Prostate gland (tissue), 2 donors: Measurements from ENCODE around the gene NCF2. TPM values are rescaled to one million over a fixed set of nuclear protein-coding genes. Genes with fewer than 3 reads are reported as not detected.

ENCODE experiments used
- DNase-seq: peaks from one replicate; pipeline ENCODE4 v3.0.0-alpha.2; 2019; ENCODE audit warnings: low spot score
- H3K27ac ChIP-seq, 2 donors: fragments of 200-600 bp; sonication (generic); 2 replicates each; pipeline ENCODE4 v1.5.1; 2017 to 2019
- H3K27me3 ChIP-seq: fragments of 200-600 bp; sonication (generic); replicated peaks from 2 replicates; pipeline ENCODE4 v1.5.1; 2019; ENCODE audit not compliant: insufficient read depth
- H3K36me3 ChIP-seq, 2 donors: fragments of 200-600 bp; sonication (generic); 1 replicate in 1 of 2; 2 replicates in 1 of 2; pipeline versions ENCODE4 v1.5.1 to v1.8.1; 2017 to 2019
- H3K4me1 ChIP-seq: fragments of 200-600 bp; sonication (generic); replicated peaks from 2 replicates; pipeline ENCODE4 v1.5.1; 2019
- H3K4me3 ChIP-seq, 2 donors: fragments of 200-600 bp; sonication (generic); 2 replicates each; pipeline ENCODE4 v1.5.1; 2017 to 2019
- H3K9me3 ChIP-seq: fragments of 200-600 bp; sonication (generic); 2 replicates; pipeline ENCODE4 v1.5.1; 2017
- CTCF ChIP-seq, 4 experiments: fragments of 200-600 bp in 2 of 4; fragments of 450-650 bp in 2 of 4; sonication (generic) in 2 of 4; IDR thresholded peaks; 1 replicate in 3 of 4; 2 replicates in 1 of 4; pipeline ENCODE4 v1.5.1; 2016 to 2019; ENCODE audit warnings: antibody characterized with exemption in 4 of 4, mild to moderate bottlenecking in 2 of 4, moderate library complexity in 2 of 4
- POLR2A ChIP-seq: fragments of 450-650 bp; IDR thresholded peaks from one replicate; pipeline ENCODE4 v1.6.1; 2016; ENCODE audit warnings: antibody characterized with exemption, mild to moderate bottlenecking
- POLR2AphosphoS5 ChIP-seq: sonication (generic); formaldehyde crosslinking; IDR thresholded peaks from one replicate; pipeline ENCODE4 v1.6.1; 2017; ENCODE audit warnings: antibody characterized with exemption
- WGBS: methylation state at CpG from one replicate; pipeline ENCODE4 v1.1.5; 2018; 5-methylcytosine and 5-hydroxymethylcytosine counted together
- intact Hi-C: fragments of 100-400 bp; cut with DNase I; formaldehyde crosslinking; loops from one replicate; pipeline ENCODE4 v1.14.2; 2022
- total RNA-seq, 2 donors: library from RNA; depleted of rRNA; stranded (reverse); fragments of >200 nt; gene quantifications; one replicate each; pipeline ENCODE4 v1.1.0, GENCODE V29; 2016

NCF2 gene
- total RNA-seq, 2 donors from 2014 or later, result 2.1 to 5.6 TPM

- H3K4me3 ChIP-seq, result no peak overlapping the region
- no peak overlapping the region for H3K27ac ChIP-seq
- no peaks in the 10 kb centered on the region for H3K9me3 ChIP-seq
- no peaks in the 10 kb centered on the region for H3K36me3 ChIP-seq
- no peaks in the 10 kb centered on the region for H3K4me1 ChIP-seq
- intact Hi-C loops, result no loop called here
- TF ChIP-seq POLR2A, result no peak
- no peak for TF ChIP-seq CTCF (IDR thresholded peaks at IDR 0.05)
- no peak for TF ChIP-seq POLR2AphosphoS5
- H3K27me3 ChIP-seq, result no peaks in the 10 kb centered on the region
- DNase-seq, result no peak
- WGBS, result 76% methylated on average over 5 of the region's 5 CpGs
Measured at GRCh38 chr1:183553331-183553730, 36.9 kb downstream of the NCF2 start.

- no peak for TF ChIP-seq CTCF (IDR thresholded peaks at IDR 0.05)
- no peak for TF ChIP-seq POLR2AphosphoS5
- no peak for TF ChIP-seq POLR2A
- Histone ChIP-seq H3K27ac (no peak overlapping the region), H3K36me3 (no peaks in the 10 kb centered on the region), H3K9me3 (no peaks in the 10 kb centered on the region), H3K27me3 (no peaks in the 10 kb centered on the region), H3K4me1 (no peaks in the 10 kb centered on the region), H3K4me3 (no peak overlapping the region)
- 92% methylated on average over 6 of the region's 6 CpGs for WGBS
- DNase-seq, result no peak
- intact Hi-C loops, result no loop called here
Measured at GRCh38 chr1:183552891-183553290, 37.4 kb downstream of the NCF2 start.

GRCh38 chr1:183552441-183552840 lies 37.8 kb downstream of the NCF2 start:
- TF ChIP-seq CTCF (IDR thresholded peaks at IDR 0.05) (no peak), POLR2AphosphoS5 (no peak), POLR2A (no peak)
- no peaks in the 10 kb centered on the region for H3K27me3 ChIP-seq
- H3K4me1 ChIP-seq, result no peaks in the 10 kb centered on the region
- H3K4me3 ChIP-seq, result no peak overlapping the region
- H3K27ac ChIP-seq, result no peak overlapping the region
- DNase-seq, result no peak
- intact Hi-C loops, result no loop called here
- H3K9me3 ChIP-seq, result no peaks in the 10 kb centered on the region
- H3K36me3 ChIP-seq, result no peaks in the 10 kb centered on the region
- 88% methylated on average over 7 of the region's 7 CpGs for WGBS

GRCh38 chr1:183551924-183552323 lies 38.3 kb downstream of the NCF2 start:
- no peak overlapping the region for H3K4me3 ChIP-seq
- TF ChIP-seq CTCF (IDR thresholded peaks at IDR 0.05) (no peak), POLR2A (no peak), POLR2AphosphoS5 (no peak)
- H3K27me3 ChIP-seq, result no peaks in the 10 kb centered on the region
- H3K36me3 ChIP-seq, result no peaks in the 10 kb centered on the region
- intact Hi-C loops, result no loop called here
- no peak for DNase-seq
- H3K9me3 ChIP-seq, result no peaks in the 10 kb centered on the region
- 89% methylated on average over 9 of the region's 9 CpGs for WGBS
- no peaks in the 10 kb centered on the region for H3K4me1 ChIP-seq
- no peak overlapping the region for H3K27ac ChIP-seq

GRCh38 chr1:183550915-183551314 lies 39.3 kb downstream of the NCF2 start:
- intact Hi-C loops, result no loop called here
- H3K9me3 ChIP-seq, result no peaks in the 10 kb centered on the region
- peaks cover 0 to 2% of the 10 kb centered on the region in 2 donors for H3K36me3 ChIP-seq
- no peak for TF ChIP-seq CTCF (IDR thresholded peaks at IDR 0.05)
- TF ChIP-seq POLR2AphosphoS5, result no peak
- no peaks in the 10 kb centered on the region for H3K27me3 ChIP-seq
- H3K27ac ChIP-seq, result no peak overlapping the region
- no peaks in the 10 kb centered on the region for H3K4me1 ChIP-seq
- no peak overlapping the region for H3K4me3 ChIP-seq
- no peak for DNase-seq
- WGBS, result 50% methylated on average over 3 of the region's 3 CpGs
